ENCODE measurements around the gene PTPRS. TPM values are rescaled to one million over a fixed set of nuclear protein-coding genes. Genes with fewer than 3 reads are reported as not detected.

Gene PTPRS
- total and polyA plus RNA-seq, 10 donors = 1.2 to 77.9 (median 44.9) TPM

- no peak for TF ChIP-seq CTCF (IDR thresholded peaks at IDR 0.05 in 8 of 11, conservative IDR thresholded peaks at IDR 0.05 in 3 of 11)
- peak in 2 of 3 donors; percentile 19 to 23 for TF ChIP-seq POLR2AphosphoS5 (IDR thresholded peaks at IDR 0.05)
- no peak for TF ChIP-seq POLR2A (IDR thresholded peaks at IDR 0.05)
- Histone ChIP-seq H3K9me3 (no peaks in the 10 kb centered on the region), H3K4me3 (no peak overlapping the region), H3K4me1 (peaks cover 0 to 6% (median 0%) of the 10 kb centered on the region in 6 donors), H3K36me3 (no peaks in the 10 kb centered on the region), H3K27me3 (replicated peaks in 1 of 7) (peaks cover 0 to 35% (median 0%) of the 10 kb centered on the region in 7 donors), H3K27ac (no peak overlapping the region)
- WGBS, 5 donors = 9 to 13% (median 9%) methylated on average over 16 to 17 of the region's 17 CpGs
- intact Hi-C loops (cut with DNase I; ENCODE audit: low total_unique reads) = no loop called here
- peak; percentile 79 for DNase-seq
Observed at GRCh38 chr19:5313307-5313706, 27.3 kb downstream of the PTPRS start.

GRCh38 chr19:5312058-5312457 lies 28.6 kb downstream of the PTPRS start:
- H3K4me3 ChIP-seq = no peak overlapping the region
- no peak for DNase-seq
- H3K36me3 ChIP-seq = no peaks in the 10 kb centered on the region
- no peaks in the 10 kb centered on the region for H3K9me3 ChIP-seq
- peaks cover 0 to 28% (median 0%) of the 10 kb centered on the region in 7 donors for H3K27me3 ChIP-seq (replicated peaks in 1 of 7)
- WGBS, 5 donors = 90 to 99% (median 95%) methylated on average over 8 of the region's 8 CpGs
- intact Hi-C loops (cut with DNase I; ENCODE audit: low total_unique reads) = no loop called here
- TF ChIP-seq POLR2A (IDR thresholded peaks at IDR 0.05) (no peak), CTCF (IDR thresholded peaks at IDR 0.05 in 8 of 11, conservative IDR thresholded peaks at IDR 0.05 in 3 of 11) (no peak), POLR2AphosphoS5 (IDR thresholded peaks at IDR 0.05) (no peak)
- H3K27ac ChIP-seq = no peak overlapping the region
- peaks cover 0 to 6% (median 0%) of the 10 kb centered on the region in 6 donors for H3K4me1 ChIP-seq

- TF ChIP-seq CTCF (IDR thresholded peaks at IDR 0.05 in 8 of 11, conservative IDR thresholded peaks at IDR 0.05 in 3 of 11) = no peak
- no peak for TF ChIP-seq POLR2AphosphoS5 (IDR thresholded peaks at IDR 0.05)
- TF ChIP-seq POLR2A (IDR thresholded peaks at IDR 0.05) = no peak
- Histone ChIP-seq H3K27me3 (replicated peaks in 1 of 7) (peaks cover 0 to 32% (median 0%) of the 10 kb centered on the region in 7 donors), H3K9me3 (no peaks in the 10 kb centered on the region), H3K27ac (peak overlapping the region in 1 of 8 donors; percentile 51), H3K4me3 (no peak overlapping the region), H3K4me1 (peaks cover 0 to 6% (median 0%) of the 10 kb centered on the region in 6 donors), H3K36me3 (no peaks in the 10 kb centered on the region)
- intact Hi-C loops (cut with DNase I; ENCODE audit: low total_unique reads) = no loop called here
- WGBS, 5 donors = 70 to 79% (median 72%) methylated on average over 17 of the region's 17 CpGs
- DNase-seq = no peak
Observed at GRCh38 chr19:5309438-5310204, 31.0 kb downstream of the PTPRS start.
